NCI-H1694 treated with DMSO at 0.1 percent for 48 hours (cell line): ENCODE results near the gene SGCG.
"Not testable (repeated sequence)": the region's sequence is repeated elsewhere in the genome, so short reads cannot be mapped to it uniquely, and the experiment has no call there.

Source experiments
- DNase-seq: peaks from one replicate; lab custom pipeline; 2025; lab: John Stamatoyannopoulos, UW

SGCG gene

GRCh38 chr13:23212671-23213070 is 31.9 kb downstream of the SGCG start:
- no peak for DNase-seq

GRCh38 chr13:23231241-23231640 is 50.5 kb downstream of the SGCG start:
- DNase-seq = no peak

GRCh38 chr13:23235994-23236393 is 55.2 kb downstream of the SGCG start:
- DNase-seq = no peak

- DNase-seq = no peak
These were observed 62.3 kb downstream of the SGCG start for GRCh38 chr13:23243066-23243465.

GRCh38 chr13:23248410-23248809 is 67.6 kb downstream of the SGCG start:
- not testable (repeated sequence) for DNase-seq

GRCh38 chr13:23254506-23254905 is 73.7 kb downstream of the SGCG start:
- no peak for DNase-seq

GRCh38 chr13:23267571-23267970 is 86.8 kb downstream of the SGCG start:
- no peak for DNase-seq

GRCh38 chr13:23268441-23268840 is 87.7 kb downstream of the SGCG start:
- DNase-seq = no peak

GRCh38 chr13:23271331-23271730 is 90.6 kb downstream of the SGCG start:
- no peak for DNase-seq

GRCh38 chr13:23273498-23273897 is 92.7 kb downstream of the SGCG start:
- DNase-seq = no peak

GRCh38 chr13:23279321-23279720 is 98.5 kb downstream of the SGCG start:
- no peak for DNase-seq

- no peak for DNase-seq
These were observed 107.8 kb downstream of the SGCG start for GRCh38 chr13:23288564-23288963.

GRCh38 chr13:23288995-23289394 is 108.2 kb downstream of the SGCG start:
- no peak for DNase-seq

GRCh38 chr13:23289917-23290357 is 109.2 kb downstream of the SGCG start:
- DNase-seq = no peak

GRCh38 chr13:23292586-23292985 is 111.8 kb downstream of the SGCG start:
- DNase-seq = no peak

- not testable (repeated sequence) for DNase-seq
These were observed 134.1 kb downstream of the SGCG start for GRCh38 chr13:23314837-23315236.

GRCh38 chr13:23319883-23320224 is 139.1 kb downstream of the SGCG start:
- no peak for DNase-seq

- DNase-seq = no peak
These were observed 140.3 kb downstream of the SGCG start for GRCh38 chr13:23320926-23321534.

GRCh38 chr13:23321535-23322241 is 140.9 kb downstream of the SGCG start:
- no peak for DNase-seq

- DNase-seq = no peak
These were observed 141.9 kb downstream of the SGCG start for GRCh38 chr13:23322353-23323336.

GRCh38 chr13:23323946-23324709 is 143.3 kb downstream of the SGCG start:
- no peak for DNase-seq

- DNase-seq = no peak
These were observed 144.4 kb downstream of the SGCG start for GRCh38 chr13:23325191-23325590.
